ENCODE measurements around the gene CCDC6.

- TF ChIP-seq CTCF (optimal IDR thresholded peaks at IDR 0.05 in 1 of 3, IDR thresholded peaks at IDR 0.05 in 1 of 3, conservative IDR thresholded peaks at IDR 0.05 in 1 of 3; ENCODE audit: extremely low read depth in 1 of 3, insufficient read depth in 2 of 3, low read length in 3 of 3) (peak in 2 of 3 experiments; percentile 18 to 51), EZH2 (IDR thresholded peaks at IDR 0.05; ENCODE audit: low read length) (no peak)
Observed at GRCh38 chr10:59833810-59834209, 72.5 kb downstream of the CCDC6 start.

All from keratinocyte (primary cell).